ENCODE data around the gene HNRNPUL2.
A peak's percentile ranks its signal among the peaks of the same experiment; 100 is the strongest.
"Not testable (repeated sequence)": the region's sequence is repeated elsewhere in the genome, so short reads cannot be mapped to it uniquely, and the experiment has no call there.

Gene HNRNPUL2

GRCh38 chr11:62727165-62727871 lies at the start of gene HNRNPUL2:
Gene HNRNPUL2 (minus strand): TSS chr11:62727457. CDS start chr11:62727156, 301 bp downstream.
- DNase-seq, result peak; percentile 100

- no peak for DNase-seq
Measured at GRCh38 chr11:62775646-62776045, 48.4 kb upstream of the HNRNPUL2 start.

GRCh38 chr11:62774407-62774806 lies 47.1 kb upstream of the HNRNPUL2 start:
- no peak for DNase-seq

- DNase-seq, result peak; percentile 97
Measured at GRCh38 chr11:62771144-62772021, 44.1 kb upstream of the HNRNPUL2 start, which contains the start of gene TAF6L. Gene TAF6L (plus strand): TSS chr11:62771396. CDS start chr11:62775784, 4,388 bp downstream.

GRCh38 chr11:62770778-62771143 lies 43.5 kb upstream of the HNRNPUL2 start:
- DNase-seq, result no peak

GRCh38 chr11:62760867-62761227 lies 33.6 kb upstream of the HNRNPUL2 start:
- DNase-seq, result not testable (repeated sequence)

GRCh38 chr11:62757846-62758788 lies 30.9 kb upstream of the HNRNPUL2 start:
- no peak for DNase-seq

GRCh38 chr11:62755086-62755615 lies 27.9 kb upstream of the HNRNPUL2 start:
- DNase-seq, result no peak

GRCh38 chr11:62753736-62754603 lies 26.7 kb upstream of the HNRNPUL2 start, which contains the start of gene ZBTB3:
Gene ZBTB3 (minus strand): TSS chr11:62754160. CDS start chr11:62753664, 496 bp downstream.
- peak; percentile 99 for DNase-seq

- peak; percentile 4 for DNase-seq
Measured at GRCh38 chr11:62752994-62753735, 25.9 kb upstream of the HNRNPUL2 start.

- no peak for DNase-seq
Measured at GRCh38 chr11:62752177-62752785, 25.0 kb upstream of the HNRNPUL2 start.

GRCh38 chr11:62749931-62750330 lies 22.7 kb upstream of the HNRNPUL2 start:
- DNase-seq, result not testable (repeated sequence)

- no peak for DNase-seq
Measured at GRCh38 chr11:62747475-62748160, 20.4 kb upstream of the HNRNPUL2 start.

- no peak for DNase-seq
Measured at GRCh38 chr11:62737196-62737595, 9.9 kb upstream of the HNRNPUL2 start.

GRCh38 chr11:62732830-62733229 lies 5.6 kb upstream of the HNRNPUL2 start:
- peak; percentile 59 for DNase-seq

- not testable (repeated sequence) for DNase-seq
Measured at GRCh38 chr11:62730076-62730475, 2.8 kb upstream of the HNRNPUL2 start.

- DNase-seq, result peak; percentile 93
Measured at GRCh38 chr11:62728171-62728988, 1.1 kb upstream of the HNRNPUL2 start, which contains the start of gene TTC9C. Gene TTC9C (plus strand): TSS chr11:62728486. CDS start chr11:62728849, 363 bp downstream.

- DNase-seq, result peak; percentile 99
Measured at GRCh38 chr11:62727872-62728170, 564 bp upstream of the HNRNPUL2 start.

GRCh38 chr11:62726915-62727164 lies 417 bp downstream of the HNRNPUL2 start:
- DNase-seq, result no peak
